GM23248 (cell line): ENCODE data around the gene SEC22A. TPM values are rescaled to one million over a fixed set of nuclear protein-coding genes. Genes with fewer than 3 reads are reported as not detected.

Experiments used
- DNase-seq: peaks from one replicate; pipeline ENCODE4 v3.0.0-alpha.2; 2015
- H2AFZ ChIP-seq: fragments of 200-600 bp; sonication (generic); 2 replicates; pipeline ENCODE4 v1.6.1; 2016; ENCODE audit warnings: antibody characterized with exemption
- H3F3A ChIP-seq: fragments of 200-600 bp; sonication (generic); 2 replicates; pipeline ENCODE4 v1.6.1; 2016; ENCODE audit warnings: mild to moderate bottlenecking, antibody characterized with exemption, mixed run types; ENCODE audit not compliant: insufficient read depth
- H3K27ac ChIP-seq: fragments of 200-600 bp; sonication (generic); 2 replicates; pipeline ENCODE4 v1.5.1; 2016; ENCODE audit warnings: mild to moderate bottlenecking
- H3K27me3 ChIP-seq: fragments of 200-600 bp; sonication (generic); replicated peaks from 2 replicates; pipeline ENCODE4 v1.6.1; 2016; ENCODE audit warnings: mild to moderate bottlenecking; ENCODE audit not compliant: insufficient read depth
- H3K36me3 ChIP-seq: fragments of 200-600 bp; sonication (generic); 2 replicates; pipeline ENCODE4 v1.6.1; 2016; ENCODE audit warnings: low read depth, mild to moderate bottlenecking
- H3K4me1 ChIP-seq: fragments of 200-600 bp; sonication (generic); 2 replicates; pipeline ENCODE4 v1.6.1; 2016; ENCODE audit warnings: mild to moderate bottlenecking; ENCODE audit not compliant: insufficient read depth
- H3K4me2 ChIP-seq: fragments of 200-600 bp; sonication (generic); one replicate; pipeline ENCODE4 v1.6.1; 2016; ENCODE audit warnings: mild to moderate bottlenecking; ENCODE audit not compliant: unreplicated experiment
- H3K4me3 ChIP-seq: fragments of 200-600 bp; sonication (generic); 2 replicates; pipeline ENCODE4 v1.5.1; 2016; ENCODE audit warnings: mild to moderate bottlenecking
- H3K79me2 ChIP-seq: fragments of 200-600 bp; sonication (generic); 2 replicates; pipeline ENCODE4 v1.6.1; 2016; ENCODE audit warnings: mild to moderate bottlenecking; ENCODE audit not compliant: insufficient read depth
- H3K9ac ChIP-seq: fragments of 200-600 bp; sonication (generic); 2 replicates; pipeline ENCODE4 v1.6.1; 2016; ENCODE audit warnings: mild to moderate bottlenecking
- H3K9me2 ChIP-seq: fragments of 200-600 bp; sonication (generic); 2 replicates; pipeline ENCODE4 v1.6.1; 2016; ENCODE audit warnings: mixed run types, mild to moderate bottlenecking, moderate library complexity; ENCODE audit not compliant: insufficient read depth
- H3K9me3 ChIP-seq: fragments of 200-600 bp; sonication (generic); one replicate; pipeline ENCODE4 v1.6.1; 2017; ENCODE audit warnings: low read depth
- H4K20me1 ChIP-seq: fragments of 200-600 bp; sonication (generic); 2 replicates; pipeline ENCODE4 v1.6.0; 2016; ENCODE audit not compliant: insufficient read depth
- EZH2 ChIP-seq: fragments of 200-600 bp; sonication (generic); IDR thresholded peaks from 2 replicates; pipeline ENCODE4 v1.6.1; 2018; ENCODE audit warnings: antibody characterized with exemption, mild to moderate bottlenecking; ENCODE audit not compliant: insufficient read depth, poor library complexity, severe bottlenecking
- EZH2phosphoT487 ChIP-seq: fragments of 200-600 bp; sonication (generic); IDR thresholded peaks from 2 replicates; pipeline ENCODE4 v1.6.1; 2018; ENCODE audit warnings: antibody characterized with exemption, moderate library complexity, mild to moderate bottlenecking, low read depth; ENCODE audit not compliant: insufficient read depth
- WGBS, 2 experiments: methylation state at CpG; one replicate each; pipeline ENCODE4 v1.1.6; 2015 to 2017; ENCODE audit warnings: low lambda C conversion rate in 2 of 2, low coverage in 1 of 2; ENCODE audit errors: missing lambda C conversion rate in 2 of 2; 5-methylcytosine and 5-hydroxymethylcytosine counted together
- in situ Hi-C: fragments of 300-500 bp; cut with MboI; formaldehyde crosslinking; loops from 2 replicates; pipeline ENCODE4 v1.15.0; 2020
- polyA plus RNA-seq: library from polyadenylated mRNA; unstranded; fragments of >200 nt; fragmentation: Nextera tagmentation; extraction: Ambion mirVana; gene quantifications from 2 replicates; pipeline ENCODE4 v1.2.1, GENCODE V29; 2016
- total RNA-seq: library from RNA; depleted of rRNA; stranded (reverse); fragments of >200 nt; shearing (Covaris generic); gene quantifications from 2 replicates; pipeline ENCODE4 v1.2.3, GENCODE V29; 2014

SEC22A gene
- total and polyA plus RNA-seq, 2 experiments from 2014 or later, result 35.1 to 44.5 TPM

GRCh38 chr3:123294296-123294938 lies 92.7 kb downstream of the SEC22A start:
- Histone ChIP-seq H3K9ac (no peak overlapping the region), H3K79me2 (no peaks in the 10 kb centered on the region), H3K36me3 (no peaks in the 10 kb centered on the region), H4K20me1 (no peaks in the 10 kb centered on the region), H3K4me2 (no peak overlapping the region), H3K4me3 (no peak overlapping the region), H3K27ac (no peak overlapping the region), H3K4me1 (no peaks in the 10 kb centered on the region), H3K9me2 (no peaks in the 10 kb centered on the region), H3F3A (no peaks in the 10 kb centered on the region), H2AFZ (no peak overlapping the region), H3K27me3 (no peaks in the 10 kb centered on the region; the same call in 1 of the 2 replicates), H3K9me3 (no peaks in the 10 kb centered on the region)
- in situ Hi-C loops, result no loop called here
- no peak for DNase-seq
- no peak for TF ChIP-seq EZH2phosphoT487
- TF ChIP-seq EZH2, result no peak
- 82 to 85% methylated on average over 13 of the region's 13 CpGs for WGBS, 2 experiments

GRCh38 chr3:123295171-123295900 lies 93.6 kb downstream of the SEC22A start:
- H3K9me2 ChIP-seq, result no peaks in the 10 kb centered on the region
- WGBS, 2 experiments, result 51 to 52% methylated on average over 7 of the region's 7 CpGs
- H4K20me1 ChIP-seq, result no peaks in the 10 kb centered on the region
- H3F3A ChIP-seq, result no peaks in the 10 kb centered on the region
- H3K4me1 ChIP-seq, result no peaks in the 10 kb centered on the region
- no peak for DNase-seq
- no peak for TF ChIP-seq EZH2phosphoT487
- no peak for TF ChIP-seq EZH2
- no peaks in the 10 kb centered on the region for H3K36me3 ChIP-seq
- no peak overlapping the region for H3K4me3 ChIP-seq
- no peaks in the 10 kb centered on the region; the same call in 1 of the 2 replicates for H3K27me3 ChIP-seq
- no peaks in the 10 kb centered on the region for H3K79me2 ChIP-seq
- no peaks in the 10 kb centered on the region for H3K9me3 ChIP-seq
- no peak overlapping the region for H3K27ac ChIP-seq
- no peak overlapping the region for H3K9ac ChIP-seq
- H2AFZ ChIP-seq, result no peak overlapping the region
- no peak overlapping the region for H3K4me2 ChIP-seq
- in situ Hi-C loops, result no loop called here

DNA sequence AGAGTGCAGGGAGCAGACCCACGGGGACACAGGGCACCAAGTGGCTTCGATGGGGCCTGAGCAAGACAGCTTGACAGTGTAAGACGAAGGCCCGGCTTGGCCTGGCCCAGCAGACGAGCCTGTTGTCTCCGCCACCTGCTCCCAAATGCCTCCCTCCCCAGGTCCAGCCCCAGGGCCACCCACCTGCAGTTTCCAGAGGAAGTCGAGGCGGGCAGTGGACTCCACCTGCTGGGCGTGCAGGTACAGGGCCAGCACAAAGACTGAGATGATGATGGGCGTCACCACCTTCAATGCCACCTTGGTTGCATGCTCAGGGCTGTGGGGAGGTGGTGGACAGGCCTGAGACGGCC lies 94.1 kb downstream of the SEC22A start:
- DNase-seq, result no peak
- Histone ChIP-seq H3K9me2 (no peaks in the 10 kb centered on the region), H3K4me3 (no peak overlapping the region), H3K9ac (no peak overlapping the region), H3F3A (no peaks in the 10 kb centered on the region), H3K4me2 (no peak overlapping the region), H2AFZ (no peak overlapping the region), H3K27me3 (no peaks in the 10 kb centered on the region; the same call in 1 of the 2 replicates), H3K9me3 (no peaks in the 10 kb centered on the region), H3K27ac (no peak overlapping the region), H3K36me3 (no peaks in the 10 kb centered on the region), H4K20me1 (no peaks in the 10 kb centered on the region), H3K79me2 (no peaks in the 10 kb centered on the region), H3K4me1 (no peaks in the 10 kb centered on the region)
- TF ChIP-seq EZH2, result no peak
- no peak for TF ChIP-seq EZH2phosphoT487
- WGBS, 2 experiments, result 58 to 69% methylated on average over 10 of the region's 11 CpGs
- in situ Hi-C loops, result no loop called here

- Histone ChIP-seq H3F3A (no peaks in the 10 kb centered on the region), H3K9ac (no peak overlapping the region), H3K9me3 (no peaks in the 10 kb centered on the region), H3K27ac (no peak overlapping the region), H3K4me1 (no peaks in the 10 kb centered on the region), H3K27me3 (no peaks in the 10 kb centered on the region; the same call in 1 of the 2 replicates), H2AFZ (no peak overlapping the region), H3K4me3 (no peak overlapping the region), H3K79me2 (no peaks in the 10 kb centered on the region), H3K36me3 (no peaks in the 10 kb centered on the region), H4K20me1 (no peaks in the 10 kb centered on the region), H3K9me2 (no peaks in the 10 kb centered on the region), H3K4me2 (no peak overlapping the region)
- 72 to 77% methylated on average over 7 of the region's 7 CpGs for WGBS, 2 experiments
- in situ Hi-C loops, result no loop called here
- no peak for DNase-seq
- TF ChIP-seq EZH2 (no peak), EZH2phosphoT487 (no peak)
Observed at GRCh38 chr3:123296261-123296660, 94.5 kb downstream of the SEC22A start.
